SH-SY5Y (cell line): ENCODE measurements around the gene U2AF1L4.

Source experiments
- GATA2 ChIP-seq: IDR thresholded peaks from 2 replicates; pipeline ENCODE4 v1.6.1; 2011; ENCODE audit warnings: mild to moderate bottlenecking, low read depth, low read length
- GATA3 ChIP-seq: IDR thresholded peaks from 2 replicates; pipeline ENCODE4 v1.6.1; 2011; ENCODE audit warnings: low read depth, mild to moderate bottlenecking, low read length, moderate library complexity

U2AF1L4 gene

GRCh38 chr19:35745328-35746086 lies at the start of gene U2AF1L4, which contains the start of gene PSENEN:
U2AF1L4 (minus strand) TSS chr19:35745418; CDS start chr19:35745391, 27 bp downstream.
PSENEN (plus strand) TSS chr19:35745651; CDS start chr19:35745931, 280 bp downstream.
- TF ChIP-seq GATA2 = no peak
- no peak for TF ChIP-seq GATA3

- TF ChIP-seq GATA2 (no peak), GATA3 (no peak)
These were observed 48.4 kb upstream of the U2AF1L4 start for GRCh38 chr19:35793381-35794165.

- TF ChIP-seq GATA2 = no peak
- no peak for TF ChIP-seq GATA3
These were observed 47.7 kb upstream of the U2AF1L4 start for GRCh38 chr19:35792888-35793287.

GRCh38 chr19:35792312-35792711 lies 47.1 kb upstream of the U2AF1L4 start:
- TF ChIP-seq GATA3 = no peak
- TF ChIP-seq GATA2 = no peak

- no peak for TF ChIP-seq GATA2
These were observed 46.6 kb upstream of the U2AF1L4 start for GRCh38 chr19:35791814-35792279.

GRCh38 chr19:35790981-35791813 lies 46.0 kb upstream of the U2AF1L4 start:
- TF ChIP-seq GATA2 (no peak), GATA3 (no peak)

GRCh38 chr19:35789978-35790944 lies 45.0 kb upstream of the U2AF1L4 start:
- TF ChIP-seq GATA2 (no peak), GATA3 (no peak)

- TF ChIP-seq GATA2 = no peak
- TF ChIP-seq GATA3 = no peak
These were observed 44.2 kb upstream of the U2AF1L4 start for GRCh38 chr19:35789195-35789977.

- TF ChIP-seq GATA3 (no peak), GATA2 (no peak)
These were observed 43.2 kb upstream of the U2AF1L4 start for GRCh38 chr19:35788205-35788960.

GRCh38 chr19:35787227-35787799 lies 42.1 kb upstream of the U2AF1L4 start:
- TF ChIP-seq GATA3 (no peak), GATA2 (no peak)

GRCh38 chr19:35786299-35787160 lies 41.3 kb upstream of the U2AF1L4 start:
- TF ChIP-seq GATA3 (no peak), GATA2 (no peak)
